BJ (cell line): ENCODE results near the gene WNT11. TPM values are rescaled to one million over a fixed set of nuclear protein-coding genes. Genes with fewer than 3 reads are reported as not detected.

ENCODE experiments used
- CTCF ChIA-PET: fragments of 350-600 bp; formaldehyde crosslinking; extraction: SDS; loops from one replicate; lab custom pipeline; 2021; ENCODE audit warnings: antibody characterized with exemption, inconsistent platforms; lab: Yijun Ruan, JAX
- POLR2A ChIA-PET: fragments of 300-600 bp; sonication (Branson Sonifier 250); formaldehyde crosslinking; extraction: SDS; loops from one replicate; lab custom pipeline; 2021; ENCODE audit warnings: antibody characterized with exemption; lab: Charles Lee
- DNase-seq: peaks from one replicate; pipeline ENCODE4 v3.0.0-alpha.2; 2011; ENCODE audit warnings: low read depth
- H3K27me3 ChIP-seq: 2 replicates; pipeline ENCODE4 v1.6.0; 2011; ENCODE audit warnings: low read length; ENCODE audit not compliant: control insufficient read depth, insufficient read depth
- H3K36me3 ChIP-seq: 2 replicates; pipeline ENCODE4 v1.5.1; 2011; ENCODE audit warnings: low read length; ENCODE audit not compliant: control insufficient read depth, insufficient read depth
- H3K4me3 ChIP-seq: 2 replicates; pipeline ENCODE4 v1.5.1; 2011; ENCODE audit warnings: low read depth, mild to moderate bottlenecking, control low read depth, low read length
- CTCF ChIP-seq: IDR thresholded peaks from 2 replicates; pipeline ENCODE4 v1.5.1; 2011; ENCODE audit warnings: low read depth, mild to moderate bottlenecking, control low read depth, inconsistent platforms, low read length, moderate library complexity; ENCODE audit not compliant: insufficient read depth
- polyA plus RNA-seq: library from polyadenylated mRNA; depleted of rRNA; stranded (reverse); fragments of >200 nt; gene quantifications from 2 replicates; pipeline ENCODE4 v1.2.3, GENCODE V29; 2011

Gene WNT11
- polyA plus RNA-seq, 1 experiment: 0.25 TPM

GRCh38 chr11:76174330-76174729, 32.0 kb downstream of the WNT11 start:
- ChIA-PET CTCF (no interaction called here), POLR2A (no interaction called here)
- no peak for TF ChIP-seq CTCF
- peaks cover 5% of the 10 kb centered on the region for H3K27me3 ChIP-seq
- no peak overlapping the region for H3K4me3 ChIP-seq
- no peaks in the 10 kb centered on the region for H3K36me3 ChIP-seq
- DNase-seq: no peak

GRCh38 chr11:76173663-76174062, 32.6 kb downstream of the WNT11 start:
- CTCF ChIA-PET: no interaction called here
- DNase-seq: no peak

GRCh38 chr11:76172583-76172982, 33.7 kb downstream of the WNT11 start:
- ChIA-PET POLR2A (interaction anchor here (1.0 kb wide), 1 partner anchor 292 kb away, joined by 23 read pairs; no protein-coding TSS in a partner anchor), CTCF (no interaction called here)
- Histone ChIP-seq H3K27me3 (peaks cover 5% of the 10 kb centered on the region), H3K36me3 (no peaks in the 10 kb centered on the region), H3K4me3 (no peak overlapping the region)
- no peak for DNase-seq
- TF ChIP-seq CTCF: no peak

More at GRCh38 chr11:76173663-76174062, 32.6 kb downstream of the WNT11 start:
- TF ChIP-seq CTCF: no peak
- Histone ChIP-seq H3K4me3 (no peak overlapping the region), H3K36me3 (no peaks in the 10 kb centered on the region), H3K27me3 (peaks cover 5% of the 10 kb centered on the region)
- POLR2A ChIA-PET: interaction anchor here (0.7 kb wide), 1 partner anchor 590 kb away, joined by 3 read pairs; no protein-coding TSS in a partner anchor

- DNase-seq: no peak
- H3K27me3 ChIP-seq: peaks cover 5% of the 10 kb centered on the region
- no peak overlapping the region for H3K4me3 ChIP-seq
- H3K36me3 ChIP-seq: no peaks in the 10 kb centered on the region
- ChIA-PET CTCF (no interaction called here), POLR2A (no interaction called here)
- no peak for TF ChIP-seq CTCF
Measured at GRCh38 chr11:76170468-76170867, 35.8 kb downstream of the WNT11 start.

GRCh38 chr11:76169473-76169896, 36.8 kb downstream of the WNT11 start:
- ChIA-PET POLR2A (no interaction called here), CTCF (no interaction called here)
- TF ChIP-seq CTCF: no peak
- Histone ChIP-seq H3K27me3 (peaks cover 5% of the 10 kb centered on the region), H3K4me3 (no peak overlapping the region), H3K36me3 (no peaks in the 10 kb centered on the region)
- DNase-seq: no peak
